Body of pancreas (tissue), 4 donors: ENCODE data around the gene NR3C2. TPM values are rescaled to one million over a fixed set of nuclear protein-coding genes. Genes with fewer than 3 reads are reported as not detected.

Source experiments
- ATAC-seq: fragments of 150-250 bp; one replicate; pipeline ENCODE4 v1.9.1; 2016
- DNase-seq, 4 donors: peaks; one replicate each; pipeline ENCODE4 v3.0.0-alpha.2; 2019
- H3K27ac ChIP-seq, 4 donors: fragments of 200-600 bp; sonication (generic); 1 replicate in 3 of 4; 2 replicates in 1 of 4; pipeline versions ENCODE4 v1.5.1 to v1.6.1; 2016 to 2019; ENCODE audit warnings: mild to moderate bottlenecking in 1 of 4, mixed read lengths in 1 of 4, moderate library complexity in 1 of 4
- H3K27me3 ChIP-seq, 2 donors: fragments of 200-600 bp; sonication (generic); one replicate each; pipeline ENCODE4 v1.6.0; 2016; ENCODE audit warnings: mild to moderate bottlenecking in 1 of 2
- H3K36me3 ChIP-seq, 2 donors: fragments of 200-600 bp; sonication (generic); replicated peaks in 1 of 2; 2 replicates each; pipeline ENCODE4 v1.5.1; 2016; ENCODE audit warnings: low read depth in 2 of 2; ENCODE audit not compliant: insufficient read depth in 1 of 2
- H3K4me1 ChIP-seq: fragments of 200-600 bp; sonication (generic); one replicate; pipeline ENCODE4 v1.6.0; 2016
- H3K4me3 ChIP-seq, 2 donors: fragments of 200-600 bp; sonication (generic); 1 replicate in 1 of 2; 2 replicates in 1 of 2; pipeline ENCODE4 v1.5.1; 2016 to 2019
- H3K9me3 ChIP-seq, 3 donors: fragments of 200-600 bp; sonication (generic); 1 replicate in 2 of 3; 2 replicates in 1 of 3; pipeline ENCODE4 v1.5.1; 2016
- CTCF ChIP-seq, 7 experiments: fragments of 450-650 bp in 4 of 7; fragments of 200-600 bp in 3 of 7; sonication (generic) in 3 of 7; IDR thresholded peaks; one replicate each; pipeline ENCODE4 v1.5.1; 2016 to 2019; ENCODE audit warnings: antibody characterized with exemption in 7 of 7
- POLR2A ChIP-seq, 3 donors: fragments of 450-650 bp; IDR thresholded peaks; one replicate each; pipeline ENCODE4 v1.6.1; 2016; ENCODE audit warnings: antibody characterized with exemption in 3 of 3, mild to moderate bottlenecking in 2 of 3
- WGBS, 2 donors: methylation state at CpG; one replicate each; pipeline ENCODE4 v1.1.5; 2017; 5-methylcytosine and 5-hydroxymethylcytosine counted together
- intact Hi-C: fragments of 100-400 bp; cut with DNase I; formaldehyde crosslinking; loops from one replicate; pipeline ENCODE4 v1.15.1; 2023
- total RNA-seq, 2 donors: library from RNA; depleted of rRNA; stranded (reverse); fragments of >200 nt; gene quantifications; one replicate each; pipeline ENCODE4 v1.1.0, GENCODE V29; 2016

NR3C2 gene
- total RNA-seq, 2 donors from 2014 or later, result 14.8 to 18.8 TPM

GRCh38 chr4:148469938-148470337 is 27.7 kb upstream of the NR3C2 start:
- no peaks in the 10 kb centered on the region for H3K27me3 ChIP-seq
- DNase-seq (no peak), ATAC-seq (no peak)
- WGBS, 2 donors, result 28 to 36% methylated on average over 2 of the region's 2 CpGs
- H3K4me1 ChIP-seq, result no peaks in the 10 kb centered on the region
- intact Hi-C loops, result no loop called here
- H3K27ac ChIP-seq, result no peak overlapping the region
- no peaks in the 10 kb centered on the region for H3K9me3 ChIP-seq
- H3K36me3 ChIP-seq, result no peaks in the 10 kb centered on the region
- no peak overlapping the region for H3K4me3 ChIP-seq
- TF ChIP-seq POLR2A (IDR thresholded peaks at IDR 0.05) (no peak), CTCF (IDR thresholded peaks at IDR 0.05) (no peak)

- peaks cover 3% of the 10 kb centered on the region for H3K4me1 ChIP-seq
- no peaks in the 10 kb centered on the region for H3K36me3 ChIP-seq
- no peak overlapping the region for H3K27ac ChIP-seq
- H3K4me3 ChIP-seq, result no peak overlapping the region
- no peak for DNase-seq
- no peaks in the 10 kb centered on the region for H3K27me3 ChIP-seq
- intact Hi-C loops, result no loop called here
- TF ChIP-seq POLR2A (IDR thresholded peaks at IDR 0.05), result no peak
- no peak for TF ChIP-seq CTCF (IDR thresholded peaks at IDR 0.05)
- no peaks in the 10 kb centered on the region for H3K9me3 ChIP-seq
- ATAC-seq, result no peak
Observed at GRCh38 chr4:148454835-148455234, 12.6 kb upstream of the NR3C2 start.

GRCh38 chr4:148453833-148454232 is 11.6 kb upstream of the NR3C2 start:
- Histone ChIP-seq H3K4me1 (no peaks in the 10 kb centered on the region), H3K27ac (no peak overlapping the region), H3K36me3 (no peaks in the 10 kb centered on the region), H3K9me3 (no peaks in the 10 kb centered on the region), H3K4me3 (no peak overlapping the region), H3K27me3 (no peaks in the 10 kb centered on the region)
- no peak for DNase-seq
- 74 to 86% methylated on average over 4 of the region's 4 CpGs for WGBS, 2 donors
- ATAC-seq, result no peak
- TF ChIP-seq POLR2A (IDR thresholded peaks at IDR 0.05), result no peak
- TF ChIP-seq CTCF (IDR thresholded peaks at IDR 0.05), result no peak
- intact Hi-C loops, result no loop called here

- Histone ChIP-seq H3K9me3 (no peaks in the 10 kb centered on the region), H3K36me3 (no peaks in the 10 kb centered on the region), H3K27me3 (no peaks in the 10 kb centered on the region), H3K4me3 (no peak overlapping the region), H3K27ac (no peak overlapping the region), H3K4me1 (no peaks in the 10 kb centered on the region)
- DNase-seq (no peak), ATAC-seq (no peak)
- 66 to 78% methylated on average over 1 of the region's 1 CpG for WGBS, 2 donors
- TF ChIP-seq CTCF (IDR thresholded peaks at IDR 0.05) (no peak), POLR2A (IDR thresholded peaks at IDR 0.05) (no peak)
- intact Hi-C loops, result no loop called here
Observed at GRCh38 chr4:148452970-148453369, 10.8 kb upstream of the NR3C2 start.

- Histone ChIP-seq H3K4me3 (no peak overlapping the region), H3K4me1 (peaks cover 11% of the 10 kb centered on the region), H3K27ac (no peak overlapping the region), H3K27me3 (no peaks in the 10 kb centered on the region), H3K36me3 (no peaks in the 10 kb centered on the region), H3K9me3 (no peaks in the 10 kb centered on the region)
- WGBS, 2 donors, result 74 to 87% methylated on average over 2 of the region's 2 CpGs
- TF ChIP-seq CTCF (IDR thresholded peaks at IDR 0.05), result no peak
- TF ChIP-seq POLR2A (IDR thresholded peaks at IDR 0.05), result no peak
- intact Hi-C loops, result no loop called here
- no peak for ATAC-seq
- no peak for DNase-seq
Observed at GRCh38 chr4:148449921-148450320, 7.7 kb upstream of the NR3C2 start.
